GM18498 (cell line): Measurements from ENCODE around the gene C19orf47.
A peak's percentile ranks its signal among the peaks of the same experiment; 100 is the strongest.

ENCODE experiments used
- ATAC-seq: cut with Tn5 transposase; IDR thresholded peaks from one replicate; pipeline ENCODE4 v1.9.1; 2021; ENCODE audit warnings: mild to moderate bottlenecking, moderate library complexity; ENCODE audit not compliant: unreplicated experiment

The C19orf47 gene, protein sequence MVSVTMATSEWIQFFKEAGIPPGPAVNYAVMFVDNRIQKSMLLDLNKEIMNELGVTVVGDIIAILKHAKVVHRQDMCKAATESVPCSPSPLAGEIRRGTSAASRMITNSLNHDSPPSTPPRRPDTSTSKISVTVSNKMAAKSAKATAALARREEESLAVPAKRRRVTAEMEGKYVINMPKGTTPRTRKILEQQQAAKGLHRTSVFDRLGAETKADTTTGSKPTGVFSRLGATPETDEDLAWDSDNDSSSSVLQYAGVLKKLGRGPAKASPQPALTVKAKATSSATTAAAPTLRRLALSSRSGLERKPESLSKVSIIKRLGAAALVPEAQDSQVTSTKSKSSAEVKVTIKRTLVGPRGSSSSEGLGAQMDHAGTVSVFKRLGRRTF

DNA sequence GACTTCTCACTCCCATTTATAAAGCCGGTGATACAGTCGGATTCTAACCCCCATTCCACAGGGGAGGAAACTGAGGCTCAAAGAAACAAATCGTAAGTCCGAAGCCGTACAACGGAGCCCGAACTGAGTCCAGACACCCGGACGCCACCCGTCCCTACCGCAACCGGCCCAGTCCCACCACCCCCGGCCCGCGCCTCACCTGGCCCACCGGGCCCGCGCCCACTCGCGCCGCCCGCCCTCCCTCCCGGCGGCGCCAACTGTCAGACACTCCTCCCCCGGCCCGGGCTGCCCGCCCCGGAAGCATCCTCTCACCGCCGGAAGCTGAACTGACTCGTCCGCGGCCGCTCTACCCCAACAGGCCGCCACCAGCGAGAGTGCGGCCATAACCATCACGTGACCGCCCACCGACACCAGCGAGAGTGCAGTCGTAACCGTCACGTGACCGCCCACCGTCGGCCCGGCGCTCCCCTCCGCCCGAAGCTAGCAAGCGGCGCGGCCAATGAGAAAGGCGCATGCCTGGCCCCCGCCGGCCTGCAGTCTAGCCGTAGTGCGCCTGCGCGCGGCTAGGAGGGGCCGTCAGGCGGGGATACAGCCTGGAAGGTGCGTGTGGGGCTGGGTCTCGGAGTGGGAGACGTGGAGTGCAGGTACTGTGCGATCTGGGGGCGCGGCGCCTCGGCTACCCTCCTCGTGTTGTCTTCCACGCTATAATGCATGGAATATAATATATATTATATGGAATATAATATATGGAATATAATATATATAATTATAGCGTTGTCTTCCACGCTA lies at the start of gene C19orf47, which contains the start of gene PLD3:
TSS of gene C19orf47 (minus strand) at position 273 of the 789 bp plus-strand sequence. CDS start 6,540 bp downstream, outside the sequence.
TSS of gene PLD3 (plus strand) at position 571 of the 789 bp plus-strand sequence. CDS start 17,789 bp downstream, outside the sequence.
- peak; percentile 94 for ATAC-seq

DNA sequence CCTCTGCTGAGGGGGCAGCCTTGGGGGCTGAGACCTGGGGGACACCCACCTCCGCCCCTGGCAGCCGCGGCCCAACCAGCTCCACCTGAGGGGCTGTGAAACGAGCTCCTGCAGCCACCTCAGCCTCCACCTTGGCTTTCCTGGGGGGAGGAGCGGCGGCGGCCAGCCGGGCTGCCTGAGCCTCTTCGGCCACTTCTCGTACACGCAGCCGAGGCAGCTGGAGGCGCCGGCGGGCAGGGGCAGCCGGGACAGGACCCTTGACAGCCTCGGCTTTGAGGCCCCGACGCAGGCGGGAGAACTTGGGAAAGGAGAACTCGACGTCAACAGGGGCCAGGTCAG lies 49.3 kb upstream of the C19orf47 start:
- ATAC-seq: no peak

DNA sequence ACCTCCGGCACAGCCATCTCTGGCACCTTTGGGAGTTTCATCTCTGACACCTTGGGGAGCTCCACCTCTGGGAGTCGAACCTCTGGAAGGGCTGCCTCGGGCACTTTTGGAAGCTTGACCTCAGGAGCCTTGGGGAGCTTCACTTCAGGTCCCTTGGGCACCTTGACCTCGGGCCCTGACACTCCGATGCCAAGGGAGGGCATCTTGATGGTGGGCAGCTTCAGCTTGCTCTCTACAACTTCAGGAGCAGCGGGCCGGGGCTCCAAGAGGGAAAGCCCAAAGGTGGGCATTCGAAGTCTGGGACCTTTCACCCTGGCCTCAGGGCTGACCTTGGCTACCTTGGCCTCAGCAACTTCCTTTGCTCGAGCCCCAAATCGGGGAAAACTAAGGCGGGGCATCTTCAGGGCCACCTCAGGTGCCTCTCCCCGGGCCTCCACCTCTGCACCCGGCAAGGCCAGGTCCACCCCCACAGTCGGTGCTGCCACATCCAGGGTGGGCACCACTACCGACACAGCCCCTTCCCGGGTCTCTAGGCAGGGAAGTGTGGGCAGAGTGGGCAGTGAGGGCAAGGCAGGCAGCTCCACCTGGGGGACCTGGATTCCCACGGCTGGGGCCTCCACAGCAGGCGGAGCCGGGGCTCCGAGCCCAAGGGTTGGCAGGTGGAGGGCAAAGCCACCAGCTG lies 48.8 kb upstream of the C19orf47 start:
- ATAC-seq: no peak

GRCh38 chr19:40395956-40396355 lies 47.8 kb upstream of the C19orf47 start:
- ATAC-seq: no peak

DNA sequence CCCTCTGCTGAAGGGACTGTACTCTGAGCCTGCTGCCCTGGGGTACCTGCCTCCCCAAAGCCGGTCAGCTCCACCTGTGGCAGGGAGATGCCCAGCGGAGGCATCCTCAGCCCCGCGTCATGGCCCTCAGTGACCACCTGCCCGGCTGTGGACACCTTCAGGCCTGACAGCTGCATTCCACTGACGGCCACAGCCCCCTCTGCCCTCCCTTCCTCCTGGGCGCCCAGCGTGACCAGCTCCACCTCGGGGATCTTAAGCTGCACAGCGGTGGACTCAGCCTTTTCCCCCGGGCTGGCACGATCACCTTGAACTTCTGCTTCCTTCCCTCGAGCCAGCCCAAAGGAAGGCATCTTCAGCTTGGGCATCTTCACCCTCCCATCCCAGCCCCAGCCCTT lies 46.6 kb upstream of the C19orf47 start:
- ATAC-seq: no peak

DNA sequence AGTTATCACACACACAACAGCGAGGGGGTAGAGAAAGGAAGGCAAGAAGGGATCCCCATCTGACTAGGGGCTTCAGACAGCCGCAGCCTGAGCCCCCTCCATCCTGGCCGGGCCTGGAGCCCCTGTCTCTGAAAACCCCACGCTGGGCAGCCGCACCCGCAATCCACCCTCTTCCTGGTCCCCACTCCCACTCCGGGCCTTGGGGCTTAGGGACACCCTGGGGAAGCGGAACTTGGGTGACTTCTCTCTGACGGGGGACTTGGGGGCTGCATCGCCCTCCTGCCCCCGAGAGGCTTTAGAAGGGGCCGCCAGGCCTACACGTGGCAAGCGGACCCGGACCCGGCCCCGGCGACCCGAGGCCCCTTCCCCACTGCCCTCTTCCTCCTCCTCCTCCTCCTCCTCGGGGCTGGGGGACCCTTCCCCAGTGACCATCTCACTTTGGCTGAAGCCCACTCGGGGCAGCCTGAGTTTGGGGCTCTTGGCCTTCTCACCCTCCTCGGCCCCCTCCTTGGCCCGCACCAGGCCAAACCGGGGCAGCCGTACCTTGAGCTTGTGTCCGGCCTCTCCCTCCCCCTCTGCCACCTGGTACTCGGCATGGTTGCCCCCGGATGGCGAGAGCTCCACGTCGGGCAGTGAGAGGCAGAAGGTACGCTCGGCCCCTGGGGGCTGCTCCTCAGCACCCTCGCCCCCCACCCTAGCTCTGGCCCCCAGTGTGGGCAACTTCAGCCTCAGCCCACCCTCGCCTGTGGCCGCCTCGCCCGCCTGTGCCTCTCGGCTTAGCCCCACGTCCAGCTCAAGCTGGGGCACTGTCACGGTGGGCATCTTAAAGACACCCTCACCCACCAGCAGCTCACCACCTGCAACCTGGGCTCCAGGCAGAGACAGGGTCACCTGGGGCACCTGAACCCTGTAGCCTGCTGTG lies 46.0 kb upstream of the C19orf47 start:
- no peak for ATAC-seq

DNA sequence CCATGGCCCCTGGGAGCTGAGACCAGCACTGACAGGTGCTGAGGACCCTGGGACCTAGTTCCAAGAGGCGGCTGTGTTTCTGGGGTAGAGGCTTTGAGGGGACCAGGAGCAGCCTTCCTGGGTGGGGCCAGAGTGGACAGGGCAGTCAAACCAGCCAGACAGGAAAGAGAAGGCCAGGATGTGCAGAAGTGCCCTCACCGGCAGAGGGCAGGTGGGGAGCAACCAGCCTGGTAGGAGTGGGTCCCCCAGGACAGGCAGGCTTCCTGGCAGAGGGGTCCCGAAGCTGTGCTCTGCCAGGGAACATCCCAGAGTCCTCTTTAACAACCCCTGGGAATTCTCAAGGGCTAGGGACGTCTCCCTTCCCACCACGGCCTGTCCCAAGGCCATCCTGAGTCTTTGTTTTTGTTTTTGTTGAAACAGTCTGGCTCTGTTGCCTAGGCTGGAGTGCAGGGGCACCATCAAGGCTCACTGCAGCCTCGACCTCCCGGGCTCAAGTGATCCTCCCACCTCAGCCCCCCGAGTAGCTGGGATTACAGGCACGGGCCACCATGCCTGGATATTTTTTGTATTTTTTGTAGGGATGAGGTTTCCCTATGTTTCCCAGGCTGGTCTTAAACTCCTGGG lies 44.8 kb upstream of the C19orf47 start:
- ATAC-seq: no peak

DNA sequence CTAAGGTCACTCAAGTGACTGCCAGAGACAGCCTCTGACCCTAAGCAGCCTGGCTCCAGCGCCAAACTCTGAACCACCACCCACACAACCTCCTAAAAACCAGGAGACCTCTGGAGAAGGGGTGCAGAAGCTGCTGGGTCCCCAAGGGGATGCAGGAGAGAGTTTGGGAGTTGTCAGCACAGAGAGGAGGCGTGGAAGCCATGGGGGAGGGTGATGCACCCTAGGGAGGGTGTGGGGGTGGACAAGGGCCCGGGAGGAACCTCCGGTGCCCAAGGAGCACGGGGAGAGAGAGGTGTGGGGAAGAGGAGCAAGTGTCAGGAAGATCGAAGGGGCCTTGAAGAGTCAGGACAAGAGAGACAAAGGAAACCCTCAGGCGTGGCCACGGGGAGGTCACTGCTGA lies 43.9 kb upstream of the C19orf47 start:
- no peak for ATAC-seq

DNA sequence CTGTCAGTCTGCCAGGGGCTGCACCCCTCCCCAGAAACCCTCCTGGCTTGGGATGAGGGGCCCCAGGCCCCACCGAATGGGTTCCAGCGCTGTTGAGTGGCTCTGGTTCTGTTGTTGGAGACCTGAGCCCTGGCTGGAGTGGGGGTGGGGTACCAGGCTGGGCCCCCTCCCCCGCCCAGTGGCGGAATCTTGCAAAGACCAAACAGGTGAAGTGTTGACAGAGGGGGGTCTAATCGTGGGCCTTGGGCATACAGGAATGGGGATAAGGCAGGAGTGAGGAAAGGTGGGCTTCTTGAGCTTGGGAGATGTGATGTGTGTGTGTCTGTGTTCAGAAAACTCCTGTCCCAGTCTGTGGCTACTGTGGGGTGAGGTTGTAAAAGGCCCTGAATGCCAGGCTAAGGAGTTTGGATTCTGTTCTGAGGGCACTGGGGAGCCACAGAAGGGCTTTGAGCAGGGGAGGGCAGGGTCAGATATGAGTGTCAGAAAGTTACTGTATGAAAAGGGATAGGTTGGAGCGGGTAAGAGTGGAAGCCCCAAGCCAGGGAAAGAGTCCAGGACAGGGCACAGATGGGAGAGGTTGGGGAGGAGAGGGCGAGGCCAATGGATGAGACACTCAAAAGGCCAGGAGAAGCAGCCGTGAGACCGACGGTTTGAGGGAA lies 42.0 kb upstream of the C19orf47 start, which contains the start of gene HIPK4:
TSS of gene HIPK4 (minus strand) at position 98 of the 659 bp plus-strand sequence. CDS start 279 bp downstream, outside the sequence.
- no peak for ATAC-seq

GRCh38 chr19:40389404-40390083 lies 41.3 kb upstream of the C19orf47 start:
- no peak for ATAC-seq

GRCh38 chr19:40388481-40388880 lies 40.3 kb upstream of the C19orf47 start:
- ATAC-seq: no peak

DNA sequence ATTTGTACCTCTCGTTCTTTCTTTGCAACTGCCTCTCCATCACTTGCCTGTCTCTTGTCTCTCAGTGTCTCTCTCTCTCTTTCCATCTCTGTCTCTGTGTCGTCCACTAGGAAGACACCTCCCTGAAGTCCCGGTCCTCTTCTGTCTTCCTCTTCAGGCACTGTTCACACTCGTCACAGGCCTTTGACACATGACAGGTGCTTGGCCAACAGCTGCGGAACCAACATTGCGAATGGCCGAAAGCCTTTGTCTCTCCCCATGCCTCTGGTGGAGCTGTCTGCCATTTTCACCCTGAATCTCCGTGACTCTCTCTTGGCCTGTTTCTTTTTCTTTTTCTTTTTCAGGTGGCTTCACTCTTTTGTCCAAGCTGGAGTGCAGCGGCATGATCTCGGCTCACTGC lies 39.0 kb upstream of the C19orf47 start:
- no peak for ATAC-seq

DNA sequence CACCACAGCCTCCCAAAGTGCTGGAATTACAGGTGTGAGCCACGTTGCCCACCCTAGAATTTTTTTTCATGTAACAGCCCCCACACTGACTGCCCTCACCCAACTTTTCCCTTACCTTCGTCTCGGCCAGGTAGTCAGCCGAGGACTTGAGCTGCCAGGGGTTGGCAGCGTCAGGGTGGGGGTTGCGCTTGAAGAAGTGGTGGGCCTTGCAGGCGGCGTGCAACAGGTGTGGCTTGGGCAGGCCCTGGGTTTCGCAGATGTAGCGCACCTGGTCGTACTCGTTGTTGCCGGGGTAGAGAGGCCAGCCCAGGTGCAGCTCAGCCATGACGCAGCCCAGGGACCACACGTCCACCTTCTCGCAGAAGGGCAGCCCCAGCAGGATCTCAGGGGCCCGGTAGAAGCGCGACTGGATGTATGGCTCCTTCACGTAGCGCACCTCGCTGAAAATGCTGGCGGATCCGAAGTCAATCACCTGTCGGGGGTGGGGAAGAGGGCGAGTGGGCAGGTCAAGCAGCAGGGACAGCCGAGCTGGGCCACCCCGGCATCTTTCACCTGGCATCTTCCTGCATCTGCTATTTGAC lies 35.6 kb upstream of the C19orf47 start:
- ATAC-seq: no peak

DNA sequence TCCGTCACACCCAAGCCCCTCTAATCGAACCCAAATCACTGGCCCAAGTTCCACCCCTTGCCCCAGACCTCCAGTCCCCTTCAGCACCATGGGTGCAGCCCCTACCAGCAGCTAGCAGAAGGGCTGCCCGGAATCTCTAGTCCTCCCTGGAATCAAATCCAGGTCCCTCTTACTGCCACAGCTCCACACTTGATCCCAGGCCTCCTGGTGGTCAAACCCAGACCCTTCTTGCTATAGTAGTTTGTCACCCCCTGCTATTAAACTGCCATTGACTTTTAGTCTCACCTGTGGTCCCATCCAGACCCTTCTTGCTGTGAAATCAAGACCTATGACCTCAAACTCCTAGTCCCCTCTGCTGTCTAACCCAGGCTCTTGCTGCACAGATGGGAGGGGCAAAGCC lies 33.1 kb upstream of the C19orf47 start:
- ATAC-seq: no peak

GRCh38 chr19:40380199-40381037 lies 32.2 kb upstream of the C19orf47 start:
- no peak for ATAC-seq

DNA sequence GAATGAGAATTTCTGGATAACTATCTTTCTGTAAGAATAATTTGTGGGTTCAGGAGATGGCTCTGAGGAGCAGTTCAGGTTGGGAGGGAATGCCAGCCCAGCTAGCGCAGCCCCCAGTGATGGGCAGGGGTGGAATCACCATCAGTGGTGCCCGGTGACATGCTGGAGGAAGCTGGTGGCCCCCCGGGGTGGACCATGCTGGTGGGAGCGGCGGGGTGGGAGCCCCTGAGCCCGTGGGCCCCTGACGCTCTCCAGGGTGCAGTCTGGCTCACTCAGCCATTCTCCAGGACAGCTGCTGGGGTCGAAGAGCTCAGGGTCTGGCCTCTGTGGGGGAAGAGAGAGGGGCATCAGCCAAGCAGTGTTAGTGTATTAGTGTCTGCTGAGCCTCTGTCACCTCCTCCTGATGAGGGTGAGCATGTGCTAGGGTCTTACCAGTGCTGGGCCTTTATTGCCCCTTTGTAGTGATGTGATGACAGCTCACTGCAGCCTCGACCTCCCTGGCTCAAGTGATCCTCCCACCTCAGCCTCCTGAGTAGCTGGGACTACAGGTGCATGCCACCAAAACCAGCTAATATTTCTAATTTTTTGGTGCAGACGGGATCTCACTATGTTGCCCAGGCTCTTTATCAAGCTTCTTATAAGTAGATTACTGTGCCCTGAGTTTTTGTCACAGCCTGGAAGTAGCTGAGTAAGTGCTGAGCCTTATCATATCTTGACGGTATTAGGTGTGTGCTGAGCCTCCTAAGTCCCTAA lies 31.4 kb upstream of the C19orf47 start:
- ATAC-seq: no peak

GRCh38 chr19:40378509-40378908 lies 30.3 kb upstream of the C19orf47 start:
- no peak for ATAC-seq
